ENCODE data around the gene TBC1D3B. TPM values are rescaled to one million over a fixed set of nuclear protein-coding genes. Genes with fewer than 3 reads are reported as not detected.

The TBC1D3B gene
- total RNA-seq, 1 experiment from 2014 or later: 11.3 TPM

GRCh38 chr17:36136036-36136435 lies 40.4 kb downstream of the TBC1D3B start:
- Histone ChIP-seq H4K20me1 (ENCODE audit: insufficient read depth) (no peaks in the 10 kb centered on the region), H3K4me3 (replicated peaks in 1 of 2; ENCODE audit: low read depth in 1 of 2, low read length in 2 of 2) (no peak overlapping the region), H3K79me2 (ENCODE audit: insufficient read depth, low read length) (no peaks in the 10 kb centered on the region), H3K9me3 (ENCODE audit: control insufficient read depth in 1 of 2, insufficient read depth in 1 of 2, low read depth in 1 of 2, low read length in 2 of 2) (no peaks in the 10 kb centered on the region), H3K9ac (ENCODE audit: low read length) (no peak overlapping the region), H3K27me3 (ENCODE audit: insufficient read depth, low read length) (no peaks in the 10 kb centered on the region), H3K4me2 (ENCODE audit: low read length) (no peak overlapping the region), H3K27ac (ENCODE audit: low read depth, low read length) (no peak overlapping the region), H3K36me3 (ENCODE audit: control insufficient read depth in 1 of 2, insufficient read depth in 2 of 2, low read length in 2 of 2) (no peaks in the 10 kb centered on the region), H3K4me1 (ENCODE audit: control insufficient read depth in 1 of 2, insufficient read depth in 2 of 2, low read length in 2 of 2) (no peaks in the 10 kb centered on the region), H2AFZ (ENCODE audit: low read depth, low read length, poor library complexity, severe bottlenecking) (no peak overlapping the region), H3K9me2 (ENCODE audit: insufficient read depth) (no peaks in the 10 kb centered on the region)
- intact Hi-C loops (cut with micrococcal nuclease): loop anchor here (5.0 kb wide), 2 partner anchors 59 to 169 kb away; no protein-coding TSS in a partner anchor
- ChIA-PET RAD21 (ENCODE audit: low non-redundant PET in 1 of 2, low total read pairs in 2 of 2, uncharacterized antibody in 2 of 2, unreplicated experiment in 2 of 2) (no interaction called here), POLR2A (no interaction called here), CTCF (interaction anchor here (1.5 to 2.2 kb wide), 2 partner anchors 13 to 17 kb away, joined by 3 to 13 read pairs; no protein-coding TSS in a partner anchor)
- DNase-seq (ENCODE audit: low read depth, low spot score) (no peak), ATAC-seq (no peak)
- TF ChIP-seq RAD21 (IDR thresholded peaks at IDR 0.05; ENCODE audit: low read depth) (no peak), POLR2AphosphoS5 (IDR thresholded peaks at IDR 0.05; ENCODE audit: low read depth, low read length) (no peak), EZH2phosphoT487 (IDR thresholded peaks at IDR 0.05; ENCODE audit: borderline replicate concordance) (no peak), CBX3 (IDR thresholded peaks at IDR 0.05; ENCODE audit: low read depth) (no peak), REST (IDR thresholded peaks at IDR 0.05; ENCODE audit: low read depth) (no peak), CTCF (IDR thresholded peaks at IDR 0.05 in 2 of 3, conservative IDR thresholded peaks at IDR 0.05 in 1 of 3; ENCODE audit: borderline replicate concordance in 1 of 3, insufficient read depth in 1 of 3, low read depth in 2 of 3, low read length in 2 of 3) (no peak), POLR2A (IDR thresholded peaks at IDR 0.05; ENCODE audit: borderline replicate concordance, extremely low read depth, insufficient read depth, insufficient read length) (no peak), YY1 (IDR thresholded peaks at IDR 0.05; ENCODE audit: extremely low read depth, insufficient replicate concordance, low read depth, low read length) (no peak)
- BruUV-seq (replicated peaks): no TSS peak
